IPS-NIHi7 (cell line): ENCODE data around the gene TIMM23.
"Not testable (repeated sequence)": the region's sequence is repeated elsewhere in the genome, so short reads cannot be mapped to it uniquely, and the experiment has no call there.

Experiments used
- DNase-seq: peaks from one replicate; pipeline ENCODE4 v3.0.0; 2012; ENCODE audit warnings: mixed read lengths; ENCODE audit errors: extremely low spot score

TIMM23 gene, protein sequence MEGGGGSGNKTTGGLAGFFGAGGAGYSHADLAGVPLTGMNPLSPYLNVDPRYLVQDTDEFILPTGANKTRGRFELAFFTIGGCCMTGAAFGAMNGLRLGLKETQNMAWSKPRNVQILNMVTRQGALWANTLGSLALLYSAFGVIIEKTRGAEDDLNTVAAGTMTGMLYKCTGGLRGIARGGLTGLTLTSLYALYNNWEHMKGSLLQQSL

DNA sequence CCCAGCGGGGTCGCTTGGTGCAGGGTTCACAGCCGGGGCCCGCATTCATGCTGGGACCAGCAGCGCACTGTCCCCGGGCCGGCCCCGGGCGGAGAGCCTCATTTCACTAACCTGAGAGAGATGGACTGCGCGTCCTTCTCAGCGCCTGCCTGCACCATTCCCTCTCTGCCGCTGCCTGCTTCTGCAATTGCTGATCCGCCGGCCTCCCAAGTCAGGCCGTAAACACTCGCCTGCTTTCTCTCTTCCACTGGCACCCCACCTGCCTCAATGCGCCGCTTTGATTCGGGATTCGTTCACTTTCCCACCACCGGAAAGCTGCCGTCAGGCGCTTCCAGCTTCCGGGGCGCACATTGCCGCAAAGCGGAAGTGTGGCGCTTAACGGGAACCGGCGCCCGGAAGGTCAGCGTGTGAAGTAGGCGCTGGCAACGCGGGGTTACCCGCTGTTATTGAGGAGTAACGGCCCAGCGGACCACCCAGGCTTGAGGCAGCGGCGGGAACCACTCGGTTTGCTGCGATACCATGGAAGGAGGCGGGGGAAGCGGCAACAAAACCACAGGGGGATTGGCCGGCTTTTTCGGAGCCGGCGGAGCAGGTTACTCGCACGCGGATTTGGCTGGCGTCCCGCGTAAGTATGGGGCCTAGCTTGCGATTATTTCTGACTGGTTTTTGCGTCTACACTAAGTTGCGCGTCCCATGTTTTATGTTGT is at the start of gene TIMM23:
Gene TIMM23, plus strand, starts transcription at position 384 of the 707 bp plus-strand sequence. Its CDS starts 136 bp downstream, at position 520.
- peak; percentile 52 for DNase-seq

DNA sequence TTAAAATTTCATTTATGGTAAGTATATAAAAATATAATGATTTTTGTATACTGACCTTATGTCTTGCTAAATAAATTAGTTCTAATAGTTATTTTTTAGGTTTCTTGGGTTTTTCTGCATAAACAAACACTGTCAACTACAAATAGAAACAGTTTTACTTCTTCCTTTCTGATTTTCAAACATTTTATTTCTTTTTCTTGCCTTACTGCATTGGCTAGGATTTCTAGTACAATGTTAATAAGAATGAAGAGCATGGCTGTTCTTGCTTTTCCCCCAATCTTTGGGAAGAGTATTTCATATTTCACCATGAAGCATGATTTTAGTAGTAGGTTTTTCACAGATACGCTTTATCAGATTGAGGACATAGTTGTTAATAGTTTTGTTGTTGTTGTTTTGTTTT is 45.5 kb upstream of the TIMM23 start:
- DNase-seq = not testable (repeated sequence)

DNA sequence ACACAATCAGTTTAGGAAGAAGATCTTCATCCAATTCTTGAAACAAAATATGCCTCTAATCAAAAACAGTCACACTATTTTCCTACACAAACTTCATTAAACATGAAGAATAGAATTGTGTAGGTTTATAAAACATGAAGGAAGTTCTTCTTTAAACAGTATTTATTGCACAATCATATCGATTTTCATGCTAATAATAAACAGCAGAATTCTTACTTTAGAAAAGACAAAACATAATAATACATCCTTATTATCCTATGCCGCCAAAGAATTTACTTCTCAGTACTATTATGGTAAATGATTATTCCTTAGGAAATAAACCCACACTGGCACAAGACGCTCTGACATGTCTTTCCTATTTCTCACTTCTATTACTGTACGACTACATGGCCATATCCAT is 41.0 kb upstream of the TIMM23 start:
- not testable (repeated sequence) for DNase-seq

DNA sequence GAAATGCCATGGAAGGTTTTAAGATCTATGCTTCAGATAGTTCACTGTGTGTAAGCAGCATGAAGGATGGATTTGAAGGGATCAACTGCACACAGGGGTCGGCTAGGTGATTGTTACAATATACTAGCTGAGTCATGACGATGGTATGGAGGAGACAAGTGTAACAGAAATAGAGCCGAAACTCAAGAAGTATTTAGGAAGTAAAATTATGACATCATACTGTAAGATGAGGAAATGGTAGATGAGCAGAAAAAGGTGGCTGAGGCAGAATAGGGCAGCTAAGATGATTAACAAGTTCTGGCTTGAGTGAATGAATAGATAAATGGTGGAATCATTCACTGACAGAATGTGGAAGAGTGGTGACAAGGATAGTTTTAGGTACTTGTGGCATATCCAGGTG is 37.5 kb upstream of the TIMM23 start:
- not testable (repeated sequence) for DNase-seq

DNA sequence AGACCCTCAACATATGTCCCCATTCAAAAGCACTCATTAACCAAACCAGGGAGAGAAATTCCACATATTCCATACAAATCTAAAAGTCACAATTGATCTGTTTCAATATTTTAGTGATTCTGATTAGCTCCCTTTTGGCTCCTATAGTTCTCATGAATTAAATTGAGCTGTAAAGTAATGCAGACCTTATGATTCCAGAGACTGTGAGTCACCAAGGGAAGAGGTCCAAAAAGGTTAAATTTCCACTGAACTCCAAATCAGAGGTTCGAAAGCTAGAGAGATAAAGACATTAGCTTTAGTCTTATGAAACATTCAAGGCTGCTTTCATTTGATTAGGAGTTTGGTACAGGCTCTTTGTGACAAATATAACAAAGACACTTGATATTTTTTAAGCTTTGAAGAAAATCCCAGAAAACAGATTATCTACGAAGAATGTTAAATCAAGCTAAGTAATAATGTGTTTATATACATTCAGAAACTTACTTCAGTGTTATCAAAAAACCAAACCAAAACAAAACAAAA is 33.1 kb upstream of the TIMM23 start:
- DNase-seq = not testable (repeated sequence)

DNA sequence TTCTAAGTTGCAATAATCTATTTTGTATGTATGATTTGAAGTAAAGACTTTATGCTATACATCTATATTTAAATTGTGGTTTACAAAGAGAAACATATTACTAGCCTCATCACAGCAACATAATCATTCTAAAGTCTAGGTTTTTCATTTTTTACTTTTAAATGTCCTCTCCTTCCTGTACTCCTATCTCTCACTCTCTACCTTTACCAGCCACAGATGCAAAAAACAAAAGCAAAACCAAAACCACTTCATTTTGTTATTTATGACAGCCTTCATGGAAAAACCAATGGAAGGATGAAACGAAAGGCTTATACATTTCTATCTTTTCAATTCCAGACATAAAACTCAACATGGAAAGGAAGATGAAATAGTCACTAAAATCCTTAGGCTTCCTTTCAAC is 31.1 kb upstream of the TIMM23 start:
- DNase-seq = not testable (repeated sequence)

DNA sequence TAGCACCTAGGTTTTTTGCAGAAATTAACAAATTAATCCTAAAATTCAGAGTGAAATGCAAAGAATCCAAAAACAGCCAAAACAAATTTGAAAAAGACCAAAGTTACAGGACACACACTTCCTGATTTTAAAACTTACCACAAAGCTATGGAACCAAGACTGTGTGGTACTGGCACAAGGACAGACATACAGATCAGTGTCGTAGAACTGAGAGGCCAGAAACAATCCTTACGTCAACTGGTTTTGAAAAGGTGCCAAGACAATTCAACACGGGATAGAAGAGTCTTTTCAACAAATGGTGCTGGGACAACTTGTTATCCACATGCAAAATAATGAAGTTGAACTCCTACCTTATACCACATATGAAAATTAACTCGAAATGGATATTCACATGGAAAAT is 26.8 kb upstream of the TIMM23 start:
- DNase-seq = not testable (repeated sequence)

DNA sequence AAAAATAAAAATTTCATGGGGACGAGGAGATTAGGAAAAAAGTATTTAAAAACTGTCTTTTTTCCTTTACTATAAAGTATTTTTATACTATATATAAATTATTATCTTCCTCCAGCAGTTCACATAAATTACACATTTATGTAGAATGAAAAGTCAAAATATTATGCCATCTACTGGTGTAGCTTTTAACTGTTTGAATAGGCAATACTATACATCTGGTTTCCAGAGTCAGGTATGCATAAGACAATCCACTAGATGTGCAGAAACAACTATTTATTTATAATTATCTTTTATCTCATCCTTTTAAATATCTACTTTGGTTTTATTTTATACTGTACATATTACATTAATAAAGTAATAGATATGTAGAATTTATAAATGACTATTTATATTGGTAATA is 24.9 kb upstream of the TIMM23 start:
- DNase-seq = not testable (repeated sequence)

DNA sequence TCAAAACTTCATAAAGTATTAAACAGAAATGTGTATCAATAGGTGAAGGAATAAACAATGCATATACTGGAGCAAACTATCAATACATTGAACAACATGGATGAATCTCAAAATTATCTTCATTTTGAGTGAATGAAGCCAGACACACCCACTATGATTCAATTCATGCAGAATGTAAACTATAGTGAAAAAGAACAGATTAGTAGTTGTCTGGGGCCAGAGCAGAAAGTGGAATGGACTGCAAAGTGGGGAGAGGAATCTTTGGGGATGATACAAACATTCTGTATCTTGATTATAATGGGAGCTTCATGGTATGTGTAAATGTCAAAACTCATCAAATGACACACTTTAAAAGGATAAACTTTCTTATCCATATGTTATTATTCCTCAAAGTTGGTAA is 23.5 kb upstream of the TIMM23 start:
- DNase-seq = not testable (repeated sequence)

DNA sequence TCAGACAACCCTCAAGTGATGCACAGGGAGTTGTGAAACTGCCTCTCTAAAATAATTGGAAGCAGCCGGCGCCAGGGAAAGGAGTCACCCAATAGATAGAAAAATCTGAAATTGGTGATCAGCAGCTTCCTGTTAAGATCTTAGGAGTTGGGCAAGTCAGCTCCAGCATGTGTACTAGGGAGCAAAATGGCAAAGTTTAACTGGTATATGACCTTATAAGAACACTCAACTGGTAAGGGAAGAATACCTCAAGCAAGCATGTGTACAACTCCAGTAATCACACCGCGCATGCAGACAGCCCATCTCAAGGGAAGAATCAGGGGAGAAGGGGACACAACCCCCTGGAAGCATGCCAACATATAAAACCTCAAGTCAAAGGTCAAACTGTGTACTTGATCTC is 17.9 kb upstream of the TIMM23 start:
- not testable (repeated sequence) for DNase-seq

DNA sequence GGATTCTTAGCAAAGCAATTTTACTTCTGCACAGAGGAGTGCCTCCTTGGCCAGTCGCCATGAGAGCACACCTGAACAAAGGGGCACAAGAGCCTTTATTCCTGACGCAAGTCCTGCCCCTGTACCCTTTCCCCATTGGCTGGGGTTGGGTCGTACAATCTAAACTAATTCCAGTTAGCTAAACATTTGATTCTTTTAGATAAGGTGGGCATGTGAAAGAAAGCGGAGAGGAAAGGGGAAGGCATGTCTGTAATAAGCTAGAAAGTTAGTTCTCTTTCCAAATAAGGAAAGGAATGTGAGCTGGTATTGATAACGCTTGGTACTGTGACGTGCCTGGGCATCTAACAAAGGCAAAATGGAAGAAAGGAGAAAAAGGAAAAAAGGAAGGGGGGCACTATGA is 15.7 kb upstream of the TIMM23 start:
- DNase-seq = not testable (repeated sequence)

DNA sequence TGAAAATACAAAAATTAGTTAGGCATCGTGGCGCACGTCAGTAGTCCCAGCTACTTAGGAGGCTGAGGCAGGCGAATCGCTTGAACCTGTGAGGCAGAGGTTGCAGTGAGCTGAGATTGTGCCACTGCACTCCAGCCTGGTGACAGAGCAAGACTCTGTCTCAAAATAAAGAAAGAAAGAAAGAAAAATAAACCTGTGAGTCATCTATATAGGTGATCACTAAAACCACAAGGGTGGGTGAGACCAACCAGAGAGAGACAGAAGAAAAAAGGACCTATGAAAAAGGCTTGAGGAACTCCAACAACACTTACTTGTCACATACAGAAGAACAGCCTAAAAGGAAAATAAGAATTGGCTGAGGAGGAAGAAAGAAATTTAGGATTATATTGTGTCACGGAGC is 14.4 kb upstream of the TIMM23 start:
- not testable (repeated sequence) for DNase-seq

DNA sequence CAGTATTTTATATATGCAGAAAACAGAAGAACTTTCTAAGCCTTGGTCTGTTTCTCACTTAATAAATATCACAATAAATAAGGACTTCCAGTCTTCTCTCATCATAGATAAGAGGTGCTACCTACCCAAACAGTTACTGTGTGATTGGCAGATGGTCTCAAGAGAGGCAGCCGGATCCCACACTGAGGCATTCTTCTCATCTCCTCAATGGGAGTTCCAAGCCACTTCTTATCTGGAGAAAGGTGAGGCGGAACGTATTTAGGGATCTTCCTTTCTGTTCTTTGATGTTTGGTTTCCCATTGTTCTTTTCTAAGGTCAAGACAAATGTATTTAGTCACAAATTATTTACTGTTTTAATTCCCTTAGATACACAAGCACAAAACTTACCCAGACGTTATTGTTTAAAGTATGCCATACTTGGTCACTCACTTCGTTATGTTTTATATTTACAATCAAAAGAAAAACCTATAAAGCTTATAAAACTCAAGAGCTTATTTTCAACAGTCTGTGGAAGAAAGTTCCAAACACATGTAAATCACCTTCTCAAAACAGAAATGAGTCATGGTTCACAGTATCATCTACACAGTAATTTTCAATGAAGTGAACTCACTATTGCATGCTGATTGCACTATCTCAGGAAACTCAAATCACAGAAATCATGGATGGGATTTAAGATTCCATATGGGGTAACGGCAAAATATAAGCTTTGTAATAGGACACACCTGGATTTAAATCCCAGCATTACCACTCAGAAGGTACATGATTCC is 9.4 kb upstream of the TIMM23 start:
- DNase-seq = not testable (repeated sequence)

DNA sequence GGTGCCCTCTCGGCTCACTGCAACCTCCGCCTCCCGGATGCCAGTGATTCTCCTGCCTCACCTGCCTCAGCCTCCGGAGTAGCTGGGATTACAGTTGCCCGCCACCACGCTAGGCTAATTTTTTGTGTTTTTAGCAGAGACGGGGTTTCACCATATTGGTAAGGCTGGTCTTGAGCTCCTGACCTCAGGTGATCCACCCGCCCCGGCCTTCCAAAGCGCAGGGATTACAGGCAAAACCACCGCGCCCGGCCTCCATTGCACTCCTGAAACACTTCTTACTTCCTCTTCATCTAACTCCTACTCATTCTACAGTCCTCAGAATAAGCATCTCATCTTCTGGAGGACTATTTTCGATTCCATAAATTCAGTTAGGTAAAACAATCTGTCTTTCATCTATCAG is 1.3 kb upstream of the TIMM23 start:
- not testable (repeated sequence) for DNase-seq

DNA sequence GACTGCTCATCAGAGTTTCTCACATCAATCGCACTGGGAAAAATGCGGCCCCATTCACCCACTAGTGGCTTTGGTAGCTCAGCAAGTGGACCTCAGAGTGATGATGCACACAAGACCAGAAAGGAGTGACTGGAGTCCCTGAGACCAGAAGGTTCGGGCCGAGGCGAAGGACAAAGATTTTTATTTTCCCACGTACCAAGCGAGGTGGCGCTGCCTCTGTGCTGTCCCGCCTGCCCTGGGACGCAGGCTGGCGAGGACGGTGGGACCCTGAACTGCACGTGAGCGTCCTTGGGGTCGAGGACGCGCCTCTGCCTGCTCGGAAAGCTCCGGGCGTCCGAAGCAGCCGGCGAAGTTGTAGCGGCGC is 565 bp upstream of the TIMM23 start:
- peak; percentile 4 for DNase-seq

DNA sequence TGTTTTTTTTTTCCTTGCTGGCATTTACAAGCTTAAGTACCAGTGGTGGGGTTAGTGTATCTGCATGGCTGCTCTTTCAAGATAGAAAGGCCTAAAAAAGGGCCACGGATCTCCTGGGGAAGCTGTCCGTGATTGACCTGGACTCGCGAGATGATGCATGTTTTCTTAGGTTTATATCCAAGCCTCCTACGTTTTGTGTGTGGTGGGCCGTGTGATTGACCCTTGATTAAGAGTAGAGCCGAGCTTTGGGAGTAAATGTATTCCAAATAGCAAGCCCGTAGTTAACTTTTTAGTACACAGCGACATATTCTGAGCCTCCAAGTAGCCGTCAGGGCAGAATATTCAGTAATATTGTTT is 502 bp downstream of the TIMM23 start:
- DNase-seq = not testable (repeated sequence)

DNA sequence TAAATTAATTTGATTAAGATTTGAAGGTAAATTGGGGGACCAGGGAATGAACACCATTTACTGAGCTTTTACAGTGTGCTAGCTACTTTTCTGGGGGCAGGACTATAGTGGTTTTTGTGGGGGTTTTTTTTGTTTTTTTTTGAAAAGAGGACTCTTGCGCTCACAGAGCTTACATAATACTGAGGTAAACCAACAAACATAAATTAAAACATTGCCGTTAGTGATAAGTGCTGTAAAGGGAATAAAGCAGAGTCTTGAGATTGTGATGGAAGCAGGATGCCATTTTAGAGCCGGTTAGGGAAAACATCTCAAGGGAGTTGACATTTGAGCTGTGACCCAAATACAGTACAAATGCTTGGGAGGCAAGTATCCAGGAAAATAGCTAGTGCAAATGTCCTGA is 1.8 kb downstream of the TIMM23 start:
- DNase-seq = not testable (repeated sequence)

DNA sequence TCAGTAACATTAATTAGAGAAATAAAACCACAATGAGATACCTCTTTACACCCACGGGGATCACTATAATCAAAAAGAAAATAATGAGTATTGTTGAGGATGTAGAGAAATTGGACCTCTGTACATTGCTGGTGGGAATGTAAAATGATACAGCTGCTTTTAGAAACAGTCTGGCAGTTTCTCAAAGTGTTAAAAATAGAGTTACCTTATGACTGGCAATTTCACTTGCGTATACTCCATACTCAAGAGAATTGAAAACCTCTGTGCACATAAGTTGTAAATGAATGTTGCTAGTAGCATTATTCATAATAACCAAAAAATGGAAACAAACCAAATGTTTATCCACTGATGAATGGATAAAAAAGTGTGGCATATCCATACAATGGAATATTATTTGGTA is 6.3 kb downstream of the TIMM23 start:
- not testable (repeated sequence) for DNase-seq

DNA sequence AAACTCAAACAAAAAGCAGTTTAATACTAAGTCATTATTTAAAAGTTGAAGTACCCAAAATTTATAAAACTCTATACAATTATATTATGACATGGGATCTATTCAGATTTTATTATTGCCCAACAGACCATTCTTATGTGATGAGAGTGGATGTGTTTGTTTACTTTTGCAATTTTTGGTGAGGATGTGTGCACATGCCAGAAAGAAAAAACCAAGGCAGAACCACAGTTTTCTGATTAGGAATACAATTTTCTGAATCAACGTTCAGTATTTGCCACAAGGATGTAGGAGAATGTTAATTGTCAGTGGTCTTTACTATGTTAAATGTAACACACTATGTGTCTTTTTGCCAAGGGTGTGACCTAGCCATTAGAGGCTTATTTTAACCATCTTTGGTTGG is 9.1 kb downstream of the TIMM23 start:
- DNase-seq = not testable (repeated sequence)

DNA sequence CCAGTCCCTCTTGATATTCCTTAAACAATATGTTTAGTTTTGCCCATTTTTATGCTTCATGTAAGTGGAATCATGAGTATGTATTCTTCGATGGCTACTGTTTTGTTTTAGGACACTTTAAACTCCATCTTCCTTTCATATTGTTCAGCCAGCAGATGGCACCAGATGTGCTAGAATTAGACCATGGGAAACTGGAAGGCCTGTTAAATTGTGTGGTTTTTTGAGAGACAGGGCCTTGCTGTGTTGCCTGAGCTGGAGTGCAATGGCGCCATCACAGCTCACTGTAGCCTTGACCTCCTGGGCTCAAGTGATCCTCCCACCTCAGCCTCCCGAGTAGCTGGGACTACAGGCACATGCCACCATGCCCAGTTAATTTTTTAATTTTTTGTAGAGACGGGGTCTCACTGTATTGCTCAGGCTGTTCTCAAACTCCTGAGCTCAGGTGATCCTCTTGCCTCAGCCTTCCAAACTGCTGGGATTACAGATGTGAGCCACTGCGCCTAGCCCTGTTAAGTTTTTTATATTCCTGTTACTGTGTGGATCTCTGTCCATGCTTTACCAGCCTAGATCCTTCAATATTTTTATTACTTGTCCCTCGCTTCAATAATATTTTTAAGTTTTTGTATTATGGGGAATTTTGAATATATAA is 11.4 kb downstream of the TIMM23 start:
- DNase-seq = not testable (repeated sequence)

DNA sequence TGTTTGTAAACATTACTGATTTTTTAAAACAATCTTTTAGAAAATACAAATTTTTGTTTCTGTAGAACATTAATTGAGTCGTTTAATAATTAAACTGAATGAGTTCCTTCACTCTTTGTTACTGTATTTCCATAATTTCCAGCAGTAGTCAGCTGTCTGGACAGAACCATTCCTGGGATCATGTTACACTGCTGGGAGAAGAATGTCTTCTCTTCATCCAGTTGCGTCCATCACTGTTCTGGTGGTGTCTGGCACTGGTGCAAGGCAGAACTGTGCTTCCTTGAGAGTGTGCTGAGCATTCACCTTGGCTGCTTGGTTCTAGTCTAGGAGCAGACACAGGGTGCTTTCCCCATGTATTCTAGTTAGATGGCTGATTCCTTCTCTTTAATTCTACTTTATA is 12.2 kb downstream of the TIMM23 start:
- DNase-seq = not testable (repeated sequence)

DNA sequence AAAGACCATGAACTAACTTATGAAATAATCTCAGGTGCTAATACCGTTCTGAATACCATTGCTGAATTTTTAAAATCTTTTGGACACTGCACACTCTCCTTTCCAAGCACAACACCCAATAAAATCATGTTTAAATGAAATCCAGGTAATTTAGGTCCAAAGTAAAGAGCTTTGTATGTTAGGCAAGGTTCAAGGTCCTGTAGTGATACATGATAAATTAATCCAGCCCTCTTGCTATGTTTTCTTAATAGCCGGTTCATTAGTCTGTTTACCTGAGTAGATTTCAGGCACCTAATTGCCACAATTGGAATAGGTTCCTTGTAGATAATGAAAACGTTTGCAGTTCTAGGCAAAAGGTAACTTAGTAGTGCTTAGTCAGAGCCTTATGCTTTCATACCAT is 13.3 kb downstream of the TIMM23 start:
- not testable (repeated sequence) for DNase-seq
